ENCODE results near the gene DLG3.

DNA sequence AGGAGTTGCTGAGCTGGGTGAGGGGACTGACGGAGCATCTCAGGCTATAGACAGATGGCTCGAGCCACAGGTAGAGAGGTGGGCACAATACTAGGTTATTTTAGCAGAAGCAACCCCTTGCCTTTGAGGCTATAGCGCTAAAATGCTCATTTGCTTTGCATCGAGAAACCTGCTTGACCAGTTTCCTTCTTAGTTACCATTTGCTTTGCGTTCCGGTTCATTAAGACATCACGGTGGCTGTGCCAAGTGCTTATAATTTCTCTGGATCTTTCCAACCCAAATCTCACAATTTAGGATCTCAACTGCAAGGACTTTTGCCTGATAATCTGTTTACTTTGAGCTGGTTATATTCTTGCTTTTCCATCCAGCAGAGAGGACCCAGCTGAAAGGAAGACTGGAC is 40.8 kb downstream of the DLG3 start:
- TF ChIP-seq, protein P1, sequence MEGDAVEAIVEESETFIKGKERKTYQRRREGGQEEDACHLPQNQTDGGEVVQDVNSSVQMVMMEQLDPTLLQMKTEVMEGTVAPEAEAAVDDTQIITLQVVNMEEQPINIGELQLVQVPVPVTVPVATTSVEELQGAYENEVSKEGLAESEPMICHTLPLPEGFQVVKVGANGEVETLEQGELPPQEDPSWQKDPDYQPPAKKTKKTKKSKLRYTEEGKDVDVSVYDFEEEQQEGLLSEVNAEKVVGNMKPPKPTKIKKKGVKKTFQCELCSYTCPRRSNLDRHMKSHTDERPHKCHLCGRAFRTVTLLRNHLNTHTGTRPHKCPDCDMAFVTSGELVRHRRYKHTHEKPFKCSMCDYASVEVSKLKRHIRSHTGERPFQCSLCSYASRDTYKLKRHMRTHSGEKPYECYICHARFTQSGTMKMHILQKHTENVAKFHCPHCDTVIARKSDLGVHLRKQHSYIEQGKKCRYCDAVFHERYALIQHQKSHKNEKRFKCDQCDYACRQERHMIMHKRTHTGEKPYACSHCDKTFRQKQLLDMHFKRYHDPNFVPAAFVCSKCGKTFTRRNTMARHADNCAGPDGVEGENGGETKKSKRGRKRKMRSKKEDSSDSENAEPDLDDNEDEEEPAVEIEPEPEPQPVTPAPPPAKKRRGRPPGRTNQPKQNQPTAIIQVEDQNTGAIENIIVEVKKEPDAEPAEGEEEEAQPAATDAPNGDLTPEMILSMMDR (optimal IDR thresholded peaks at IDR 0.05 in 1 of 3, IDR thresholded peaks at IDR 0.05 in 1 of 3, conservative IDR thresholded peaks at IDR 0.05 in 1 of 3; ENCODE audit: extremely low read depth in 1 of 3, insufficient read depth in 2 of 3, low read length in 3 of 3) = no peak
- no peak for TF ChIP-seq EZH2 (IDR thresholded peaks at IDR 0.05; ENCODE audit: low read length)

Measured in keratinocyte (primary cell).